ENCODE data around the gene WFIKKN2.

The WFIKKN2 gene

GRCh38 chr17:50808888-50809287 lies 26.5 kb upstream of the WFIKKN2 start:
- DNase-seq: no peak

DNA sequence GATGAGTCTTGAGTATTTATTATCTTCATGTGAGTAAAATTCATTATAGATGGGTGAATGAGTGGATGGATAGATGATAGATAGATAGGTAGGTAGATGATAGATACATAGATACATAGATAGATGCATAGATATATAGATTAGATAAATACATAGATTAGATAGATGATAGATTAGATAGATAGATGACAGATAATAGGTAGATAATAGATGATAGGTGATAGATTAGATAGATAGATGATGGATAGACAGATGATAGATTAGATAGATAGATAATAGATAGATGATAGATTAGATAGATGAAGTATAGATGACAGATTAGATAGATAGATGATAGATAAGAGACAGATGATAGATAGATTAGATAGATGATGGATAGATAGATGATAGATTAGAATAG lies 21.8 kb upstream of the WFIKKN2 start:
- no peak for DNase-seq

DNA sequence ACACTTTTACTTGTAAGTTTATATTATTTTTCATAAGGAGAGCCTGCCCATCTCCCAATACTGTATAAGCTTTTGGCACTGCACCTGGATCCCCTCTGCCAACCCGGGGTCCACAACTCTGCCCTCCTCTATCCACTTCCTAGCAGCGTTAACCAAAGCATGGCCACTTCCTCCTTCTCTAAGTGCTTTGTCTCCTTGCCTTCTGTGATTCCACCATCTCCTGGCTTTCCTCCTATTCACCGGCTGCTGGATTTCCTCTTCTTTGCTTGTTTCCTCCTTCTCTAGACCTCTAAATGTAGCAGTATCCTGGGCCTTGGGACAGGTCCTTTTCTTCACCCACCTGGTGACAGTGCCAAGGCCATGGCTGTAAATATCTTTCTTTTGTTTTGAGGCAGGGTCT lies 20.0 kb upstream of the WFIKKN2 start:
- DNase-seq: no peak

DNA sequence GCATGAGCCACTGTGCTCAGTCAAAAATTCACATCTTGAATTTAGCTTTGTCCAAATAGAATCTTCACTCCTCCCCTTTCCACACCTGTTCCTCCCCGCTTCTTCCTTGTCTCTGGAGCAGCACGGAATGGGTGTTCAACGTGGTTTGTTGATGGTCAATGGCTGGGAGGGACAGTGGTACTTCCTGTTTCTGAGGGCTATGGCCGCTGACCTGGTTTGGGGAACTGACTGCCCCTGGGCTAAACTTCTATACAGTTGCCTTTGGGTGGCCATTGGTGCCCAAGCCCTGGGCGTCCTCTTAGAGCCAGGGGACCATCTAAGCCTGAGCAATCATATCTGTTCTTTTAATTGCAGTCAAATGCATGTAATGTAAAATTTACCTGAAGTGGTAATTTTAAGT lies 19.1 kb upstream of the WFIKKN2 start:
- DNase-seq: no peak

DNA sequence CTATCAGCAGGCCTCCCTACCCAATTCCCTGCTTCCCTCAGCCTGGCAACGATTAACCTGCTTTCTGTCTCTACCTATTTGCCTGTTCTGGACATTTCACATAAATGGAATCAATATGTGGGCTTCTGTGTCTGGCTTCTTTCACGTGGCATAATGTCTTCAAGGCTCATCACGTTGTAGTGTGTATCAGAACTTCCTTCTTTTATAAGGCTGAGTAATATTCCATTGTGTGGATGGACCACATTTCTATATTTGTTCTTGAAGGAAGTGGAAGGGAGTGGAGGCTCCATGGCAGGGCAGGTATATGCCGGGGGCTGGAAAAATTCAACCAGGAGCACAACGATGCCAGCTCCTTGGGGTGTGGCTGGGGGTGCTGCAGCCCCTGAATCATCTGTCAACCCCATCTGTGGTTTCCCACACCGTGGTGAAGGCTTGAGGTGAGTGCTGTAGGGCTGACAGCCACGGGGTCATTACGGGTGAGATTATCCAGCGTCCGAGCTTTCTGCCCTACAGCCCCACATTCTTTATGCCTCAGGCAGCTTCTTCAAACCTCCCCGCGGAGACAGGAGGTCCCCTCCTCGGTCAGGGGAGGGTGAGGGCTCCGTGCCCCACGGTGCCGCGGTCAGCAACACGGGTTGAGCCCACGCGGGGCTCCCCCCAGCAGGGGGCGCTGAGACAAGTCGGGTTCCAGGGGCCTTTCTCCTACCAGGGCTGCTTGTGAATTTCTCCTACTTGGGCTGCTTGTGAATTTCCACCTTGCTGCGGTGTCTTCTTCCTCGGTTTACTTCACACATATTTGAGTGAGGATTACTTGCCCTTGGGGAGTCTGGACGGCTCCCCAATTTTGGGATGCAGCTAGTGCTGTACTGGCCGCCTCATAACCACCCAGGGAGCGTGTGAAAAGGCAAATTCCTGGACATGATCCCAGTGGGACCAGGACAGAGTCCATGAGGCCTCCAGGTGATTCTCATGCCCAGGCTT lies 18.3 kb upstream of the WFIKKN2 start:
- no peak for DNase-seq

GRCh38 chr17:50817838-50818237 lies 17.5 kb upstream of the WFIKKN2 start:
- DNase-seq: peak; percentile 35

DNA sequence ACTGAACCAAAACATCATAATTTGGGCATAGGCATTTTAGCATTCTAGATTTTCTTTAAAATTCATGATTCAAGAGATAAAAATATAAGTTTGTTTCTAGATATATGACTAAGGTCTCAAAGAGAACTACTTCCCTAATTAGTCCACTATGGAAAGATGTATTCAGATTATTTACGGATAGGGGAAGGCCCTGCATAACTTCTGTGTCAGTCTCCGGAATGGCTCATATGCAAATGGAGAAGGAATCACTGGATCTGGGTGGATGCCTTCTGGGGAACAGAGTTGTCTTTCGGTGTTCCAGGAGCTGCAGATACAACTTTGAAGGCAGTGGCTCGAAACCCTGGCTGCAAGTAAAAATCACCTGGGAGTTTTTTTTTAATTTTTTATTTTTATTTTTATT lies 17.1 kb upstream of the WFIKKN2 start:
- DNase-seq: peak; percentile 9

- no peak for DNase-seq
Measured at GRCh38 chr17:50818921-50819657, 16.3 kb upstream of the WFIKKN2 start.

- no peak for DNase-seq
Measured at GRCh38 chr17:50820651-50821050, 14.7 kb upstream of the WFIKKN2 start.

DNA sequence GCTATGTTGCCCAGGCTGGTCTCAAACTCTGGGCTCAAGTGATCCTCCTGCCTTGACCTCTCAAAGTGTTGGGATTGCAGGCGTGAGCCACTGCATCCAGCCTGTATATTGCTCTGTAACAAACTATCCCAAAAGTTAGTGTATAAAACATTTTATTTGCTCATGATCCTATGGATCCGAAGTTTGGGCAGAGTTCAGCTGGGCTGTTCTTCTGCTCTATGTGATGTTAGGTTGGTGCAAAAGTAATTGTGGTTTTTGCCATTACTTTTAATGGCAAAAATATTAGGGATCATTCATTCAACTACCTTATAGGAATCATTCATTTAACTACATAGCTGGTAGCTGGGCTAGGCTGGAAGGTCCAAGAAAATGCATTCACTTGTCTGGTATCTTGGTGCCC lies 12.8 kb upstream of the WFIKKN2 start:
- DNase-seq: no peak

DNA sequence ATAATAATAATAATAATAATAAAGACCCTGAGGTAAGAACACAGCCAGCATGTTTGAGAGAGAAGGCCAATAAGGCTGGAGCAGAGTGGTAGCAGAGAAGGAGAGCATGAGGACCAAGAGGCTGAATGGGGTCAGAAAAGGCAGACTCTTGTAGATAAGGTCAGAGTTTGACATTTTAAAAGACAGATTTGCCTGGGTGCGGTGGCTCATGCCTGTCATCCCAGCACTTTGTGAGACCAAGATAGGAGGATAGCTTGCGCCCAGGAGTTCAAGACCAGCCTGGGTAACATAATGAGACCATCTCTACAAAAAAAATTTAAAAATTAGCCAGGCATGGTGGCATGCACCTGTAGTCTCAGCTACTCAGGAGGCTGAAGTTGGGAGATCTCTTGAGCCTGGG lies 11.0 kb upstream of the WFIKKN2 start:
- no peak for DNase-seq

- DNase-seq: no peak
Measured at GRCh38 chr17:50825188-50825587, 10.2 kb upstream of the WFIKKN2 start.

- DNase-seq: no peak
Measured at GRCh38 chr17:50828508-50829170, 6.7 kb upstream of the WFIKKN2 start.

GRCh38 chr17:50829332-50829731 lies 6.1 kb upstream of the WFIKKN2 start:
- DNase-seq: no peak

GRCh38 chr17:50830352-50830751 lies 5.0 kb upstream of the WFIKKN2 start:
- no peak for DNase-seq

- no peak for DNase-seq
Measured at GRCh38 chr17:50830994-50831393, 4.4 kb upstream of the WFIKKN2 start.

GRCh38 chr17:50831471-50831928 lies 3.9 kb upstream of the WFIKKN2 start:
- no peak for DNase-seq

- no peak for DNase-seq
Measured at GRCh38 chr17:50832267-50832863, 3.0 kb upstream of the WFIKKN2 start.

- no peak for DNase-seq
Measured at GRCh38 chr17:50832864-50833381, 2.5 kb upstream of the WFIKKN2 start.

DNA sequence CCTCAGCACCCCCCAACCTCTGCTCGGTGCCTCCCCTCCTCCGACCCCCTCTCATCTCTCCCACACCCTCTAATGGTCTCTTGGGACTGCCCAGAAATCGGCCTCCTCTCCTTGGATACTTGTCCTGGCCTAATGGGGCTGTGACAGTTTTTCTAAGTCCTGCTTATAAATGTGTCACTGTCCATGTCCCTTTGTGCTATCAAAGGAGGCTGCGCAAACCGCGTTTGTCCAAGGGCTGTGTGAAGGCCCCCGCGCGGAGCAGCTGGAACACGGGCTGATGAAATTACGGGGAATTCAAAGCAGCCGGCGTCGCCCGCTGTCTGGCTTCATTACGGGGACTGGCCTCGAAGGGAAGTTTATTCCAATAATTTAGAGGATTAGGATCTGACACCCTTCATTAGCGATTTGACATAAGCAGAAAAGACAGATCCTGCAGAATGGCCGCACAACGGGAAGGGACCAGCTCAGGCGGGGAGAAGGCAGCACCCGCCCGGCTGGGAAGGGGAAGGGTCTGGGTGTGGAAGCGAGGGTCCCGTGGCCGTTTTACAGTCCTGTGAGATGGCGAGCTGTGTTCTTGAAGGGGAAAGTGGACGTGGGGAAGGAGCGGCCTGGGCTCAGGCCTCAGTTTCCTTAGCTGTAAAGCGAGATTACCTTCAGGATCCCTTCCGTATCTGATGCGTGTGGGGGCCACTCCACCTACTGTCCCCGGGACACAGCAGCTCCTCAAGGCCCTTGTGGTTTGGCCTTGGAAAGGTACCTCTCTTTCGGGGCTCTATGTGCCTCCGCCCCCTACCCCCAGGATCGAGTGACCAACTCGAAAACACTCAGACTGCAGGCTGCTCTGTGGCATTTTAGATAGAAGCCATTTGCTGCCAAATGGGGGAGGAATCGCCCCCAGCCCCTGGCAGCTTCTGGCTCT lies 1.6 kb upstream of the WFIKKN2 start:
- DNase-seq: no peak

GRCh38 chr17:50834429-50835300 lies 721 bp upstream of the WFIKKN2 start:
- peak; percentile 13 for DNase-seq

All from kidney glomerular epithelial cell (primary cell).